HG03060 (cell line): ENCODE data around the gene CADM1.

Experiments used
- ATAC-seq: cut with Tn5 transposase; IDR thresholded peaks from one replicate; pipeline ENCODE4 v1.9.1; 2021; ENCODE audit warnings: low read depth, moderate number of reproducible peaks; ENCODE audit not compliant: unreplicated experiment

Gene CADM1

GRCh38 chr11:115297330-115297729 lies 206.9 kb downstream of the CADM1 start:
- no peak for ATAC-seq

GRCh38 chr11:115291325-115291724 lies 212.9 kb downstream of the CADM1 start:
- ATAC-seq: no peak

- no peak for ATAC-seq
These were observed 213.3 kb downstream of the CADM1 start for GRCh38 chr11:115290893-115291292.

- no peak for ATAC-seq
These were observed 213.7 kb downstream of the CADM1 start for GRCh38 chr11:115290479-115290878.

- no peak for ATAC-seq
These were observed 216.9 kb downstream of the CADM1 start for GRCh38 chr11:115287266-115287665.

- ATAC-seq: no peak
These were observed 217.6 kb downstream of the CADM1 start for GRCh38 chr11:115286614-115287013.

- no peak for ATAC-seq
These were observed 219.4 kb downstream of the CADM1 start for GRCh38 chr11:115284773-115285172.

GRCh38 chr11:115282923-115283322 lies 221.3 kb downstream of the CADM1 start:
- ATAC-seq: no peak

GRCh38 chr11:115280775-115281174 lies 223.4 kb downstream of the CADM1 start:
- ATAC-seq: no peak

- no peak for ATAC-seq
These were observed 224.1 kb downstream of the CADM1 start for GRCh38 chr11:115279813-115280761.

GRCh38 chr11:115276799-115277198 lies 227.4 kb downstream of the CADM1 start:
- no peak for ATAC-seq

- ATAC-seq: no peak
These were observed 228.0 kb downstream of the CADM1 start for GRCh38 chr11:115276191-115276590.

GRCh38 chr11:115275045-115275444 lies 229.2 kb downstream of the CADM1 start:
- ATAC-seq: no peak

- no peak for ATAC-seq
These were observed 231.3 kb downstream of the CADM1 start for GRCh38 chr11:115272925-115273324.

- ATAC-seq: no peak
These were observed 232.6 kb downstream of the CADM1 start for GRCh38 chr11:115271643-115272042.

- ATAC-seq: no peak
These were observed 234.8 kb downstream of the CADM1 start for GRCh38 chr11:115269191-115269950.

GRCh38 chr11:115267871-115268270 lies 236.3 kb downstream of the CADM1 start:
- no peak for ATAC-seq

- ATAC-seq: no peak
These were observed 236.9 kb downstream of the CADM1 start for GRCh38 chr11:115267238-115267781.

GRCh38 chr11:115266066-115266639 lies 238.1 kb downstream of the CADM1 start:
- no peak for ATAC-seq

- no peak for ATAC-seq
These were observed 240.2 kb downstream of the CADM1 start for GRCh38 chr11:115263799-115264656.
